HG03439 (cell line): Measurements from ENCODE around the gene CADM3.

ENCODE experiments used
- ATAC-seq: cut with Tn5 transposase; IDR thresholded peaks from one replicate; pipeline ENCODE4 v1.9.1; 2021; ENCODE audit warnings: mild to moderate bottlenecking, moderate library complexity; ENCODE audit not compliant: unreplicated experiment

Gene CADM3

DNA sequence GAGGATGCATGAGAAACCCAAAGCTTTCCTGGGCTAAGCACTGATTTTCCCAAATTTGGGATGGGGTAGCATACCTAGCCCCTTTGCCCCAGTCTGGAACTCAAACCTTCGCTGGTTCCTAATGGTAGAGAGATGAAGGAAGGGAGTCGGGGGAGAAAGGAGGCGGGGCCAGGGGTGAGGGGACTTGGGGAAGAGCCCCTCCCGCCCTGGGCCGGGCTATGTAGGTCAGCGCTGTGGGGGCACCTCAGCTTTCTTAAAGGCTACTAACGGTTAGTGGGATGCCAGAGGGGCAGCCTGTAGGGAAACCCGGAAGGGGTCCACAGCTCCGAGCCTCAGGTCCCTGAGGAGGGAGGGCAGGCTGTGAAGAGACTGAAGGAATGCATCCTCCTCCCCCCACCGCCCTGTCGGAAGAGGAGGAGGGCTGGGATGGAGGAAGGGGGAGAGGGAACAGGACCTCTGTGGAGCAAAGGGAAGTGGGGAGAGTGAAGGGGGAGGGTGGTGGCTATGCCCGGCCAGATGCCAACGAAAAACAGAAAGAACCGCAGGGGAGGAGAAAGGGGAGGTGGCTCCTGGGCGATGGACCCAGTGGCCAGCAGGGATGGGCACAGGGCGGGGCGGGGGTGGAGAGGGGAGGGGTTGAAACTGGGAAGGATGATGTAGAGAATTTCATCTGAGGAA lies 1.3 kb downstream of the CADM3 start:
- ATAC-seq: no peak

DNA sequence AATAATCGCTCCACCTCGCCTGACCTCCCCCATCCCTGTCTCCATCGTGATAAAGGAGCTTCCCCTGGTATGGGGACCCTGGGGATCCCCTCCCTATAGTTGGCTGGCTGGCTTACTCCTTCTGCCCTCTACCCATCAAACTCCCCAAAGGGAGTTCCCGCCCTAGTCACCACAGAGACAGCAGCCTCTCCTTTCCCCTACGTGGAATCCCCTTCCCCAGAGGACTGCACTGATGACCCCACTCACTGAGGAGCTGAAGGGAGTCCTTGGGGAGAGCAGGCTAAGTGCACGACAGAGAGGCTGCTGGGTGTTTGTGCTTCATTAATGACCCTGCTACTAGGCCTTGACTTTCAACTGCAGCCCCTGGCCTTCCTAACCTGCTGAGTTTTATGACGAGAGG lies 1.9 kb downstream of the CADM3 start:
- no peak for ATAC-seq

DNA sequence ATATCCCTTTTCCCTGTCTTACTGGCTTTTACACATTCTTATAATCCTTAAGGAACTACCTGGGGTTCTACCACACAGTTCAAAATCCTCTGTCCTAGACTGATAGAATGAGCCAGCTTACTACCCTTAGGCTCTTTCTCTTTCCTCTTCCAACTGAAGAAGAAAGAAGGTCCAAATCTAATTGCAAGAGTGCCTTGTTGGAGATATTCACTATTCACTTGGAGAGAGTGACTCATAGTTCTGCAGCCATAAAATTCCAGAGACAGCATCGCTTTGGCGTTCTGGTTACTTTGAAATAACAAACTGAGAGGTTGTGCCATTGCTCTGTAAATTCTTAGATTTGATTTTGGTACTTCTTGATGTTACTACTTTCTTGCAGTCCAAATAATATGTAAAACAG lies 4.2 kb downstream of the CADM3 start:
- no peak for ATAC-seq

DNA sequence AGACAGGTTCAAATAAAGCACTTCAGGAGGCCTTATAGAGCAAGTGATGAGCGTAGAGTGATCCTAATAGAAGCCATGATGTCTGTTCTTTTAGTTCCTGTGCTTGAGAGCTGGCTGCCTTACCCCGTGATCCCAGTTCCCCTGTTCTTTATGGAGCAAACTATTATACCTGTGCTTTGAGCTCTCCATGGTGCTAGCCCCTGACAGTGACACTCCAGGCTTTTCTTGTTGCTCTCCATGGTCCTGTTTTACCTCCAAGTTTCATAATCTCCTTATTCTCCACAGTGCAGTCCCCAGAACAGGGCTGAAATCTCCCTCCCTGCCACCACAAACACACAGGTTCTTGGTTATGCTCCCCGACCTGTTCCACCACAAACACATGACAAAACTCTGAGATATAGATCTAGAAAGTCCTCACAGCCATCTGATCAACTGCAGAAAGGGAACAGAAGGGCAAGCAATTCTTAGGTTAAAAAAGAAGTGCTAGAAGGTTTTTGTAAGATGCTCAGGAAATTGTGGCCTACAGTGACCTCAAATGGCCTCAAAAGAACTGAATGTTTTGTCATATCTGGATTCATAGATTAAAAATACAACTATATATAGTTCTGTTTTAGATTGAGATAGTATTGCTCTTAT lies 6.0 kb downstream of the CADM3 start:
- ATAC-seq: no peak

DNA sequence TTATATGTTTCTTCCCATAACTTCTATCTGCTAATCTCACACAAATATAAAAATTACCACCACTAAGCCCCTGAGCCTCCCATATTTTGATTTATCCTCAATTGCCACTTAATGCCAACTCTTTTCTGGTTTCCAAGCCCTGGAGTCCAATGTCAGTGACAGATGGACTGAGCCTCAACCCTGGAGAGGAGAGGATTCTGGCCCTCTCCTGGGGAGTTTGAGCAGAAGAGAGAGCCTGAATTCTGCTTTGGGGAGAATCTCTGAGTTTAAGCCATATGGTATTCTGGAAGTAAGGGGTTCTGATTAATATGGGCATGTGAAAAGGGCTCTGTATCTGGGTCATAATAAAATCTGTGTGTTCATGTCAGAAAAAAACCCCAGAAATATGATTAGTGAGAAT lies 8.5 kb downstream of the CADM3 start:
- ATAC-seq: no peak

DNA sequence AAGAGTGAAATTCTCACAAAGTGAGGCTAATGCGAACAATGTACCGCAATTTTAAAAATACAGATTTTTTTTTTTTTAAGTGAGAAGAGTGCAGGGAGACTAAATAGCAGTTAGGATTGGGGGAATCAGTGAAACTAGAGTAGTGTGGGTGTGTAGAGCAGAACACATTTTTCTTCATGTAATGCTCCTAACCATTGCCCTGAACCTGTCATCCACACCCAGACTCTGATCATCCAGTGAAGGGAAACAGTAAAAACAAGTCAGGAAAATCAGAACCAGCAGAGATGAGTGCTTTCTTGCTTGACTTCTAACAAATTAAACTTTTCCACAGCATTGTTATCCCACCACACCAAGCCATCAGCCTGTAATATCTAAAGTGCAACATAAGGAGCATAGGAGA lies 9.1 kb downstream of the CADM3 start:
- no peak for ATAC-seq

DNA sequence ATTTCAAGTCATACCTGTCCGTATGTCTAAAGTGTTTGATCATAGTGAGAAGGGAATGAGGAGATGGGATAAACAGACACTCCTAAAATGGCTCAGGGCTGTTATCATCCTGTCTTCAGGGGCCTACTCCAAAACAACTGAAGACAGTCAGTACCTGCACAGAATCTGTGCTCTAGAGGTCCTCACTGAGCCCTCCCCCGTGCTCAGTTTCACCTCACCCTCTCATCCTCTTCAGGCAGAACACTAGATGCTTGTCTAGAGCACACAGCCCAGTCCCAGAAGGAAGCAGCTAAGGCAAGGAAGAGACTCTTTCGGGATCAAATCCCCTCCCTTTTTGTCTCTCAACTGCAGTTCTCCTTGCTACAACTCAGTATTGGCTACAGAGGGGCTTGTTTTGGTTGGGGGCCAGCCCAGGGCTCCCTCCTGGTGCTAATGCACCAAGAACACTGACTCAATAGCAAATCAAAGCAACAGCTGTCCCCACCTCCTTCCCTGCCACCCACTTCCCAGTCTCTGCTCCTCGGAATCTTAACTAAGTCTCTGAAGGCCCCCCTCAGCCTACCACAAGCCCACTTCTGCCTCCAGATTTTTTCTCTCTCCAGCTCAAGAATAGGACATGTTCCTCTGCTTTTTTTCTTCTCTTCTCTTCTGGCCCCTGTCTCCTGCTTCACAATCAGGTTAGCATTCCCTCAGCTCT lies 10.1 kb downstream of the CADM3 start:
- no peak for ATAC-seq

DNA sequence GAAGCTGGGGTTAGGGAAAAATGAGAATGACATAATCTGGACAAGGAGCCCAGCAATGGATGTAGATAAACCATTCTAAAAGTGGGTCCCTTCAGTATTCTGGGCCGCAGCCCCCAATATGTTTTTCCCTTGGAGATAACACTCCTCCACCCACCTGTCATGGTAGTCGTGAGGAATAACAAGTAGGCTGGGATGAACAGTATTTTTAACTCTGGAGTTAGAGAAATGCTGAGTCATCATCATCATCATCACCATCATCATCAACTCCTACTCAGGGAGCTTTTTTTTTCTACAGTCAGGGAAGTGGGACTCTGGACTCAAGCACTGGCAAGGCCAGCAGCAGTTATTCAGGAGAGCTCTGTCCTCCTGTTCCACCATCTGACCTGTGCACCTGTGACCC lies 12.8 kb downstream of the CADM3 start:
- no peak for ATAC-seq

DNA sequence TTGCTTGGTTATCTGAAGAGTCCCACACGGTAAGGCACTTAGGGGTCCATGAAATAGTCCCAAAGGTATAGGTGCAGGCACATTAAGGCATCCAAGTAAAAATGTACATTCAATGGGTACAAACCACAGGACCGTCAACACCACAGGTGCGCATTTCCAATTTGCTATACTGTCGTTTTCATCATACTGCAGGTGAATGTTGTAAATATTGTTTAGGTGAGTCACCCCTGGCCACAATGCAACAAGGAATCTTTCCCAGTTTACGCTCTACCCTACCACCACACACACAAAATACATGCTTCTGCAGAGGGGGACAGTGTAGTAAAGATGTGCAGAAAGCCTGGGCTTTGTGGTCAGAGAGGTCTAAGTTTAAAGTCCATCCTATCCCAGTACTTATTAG lies 13.7 kb downstream of the CADM3 start:
- no peak for ATAC-seq

DNA sequence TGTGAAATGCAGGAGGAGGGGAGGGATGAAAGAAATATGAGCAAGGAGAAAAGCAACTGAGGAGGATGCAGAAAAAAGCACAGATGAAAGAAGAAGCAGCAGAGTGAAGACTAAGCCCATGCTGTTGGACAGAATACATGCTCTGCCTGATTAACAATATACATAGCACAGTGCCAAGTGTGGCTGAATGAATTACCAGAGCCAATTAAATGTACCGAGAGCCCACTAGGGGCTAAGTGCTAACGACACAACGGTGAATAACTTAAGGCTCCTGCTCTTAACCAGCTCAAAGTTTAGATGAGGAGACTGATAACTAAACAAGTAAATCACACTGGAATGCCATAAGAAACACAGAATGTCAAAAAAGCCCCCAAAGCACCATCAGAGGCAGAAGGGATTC lies 15.6 kb downstream of the CADM3 start:
- ATAC-seq: no peak

DNA sequence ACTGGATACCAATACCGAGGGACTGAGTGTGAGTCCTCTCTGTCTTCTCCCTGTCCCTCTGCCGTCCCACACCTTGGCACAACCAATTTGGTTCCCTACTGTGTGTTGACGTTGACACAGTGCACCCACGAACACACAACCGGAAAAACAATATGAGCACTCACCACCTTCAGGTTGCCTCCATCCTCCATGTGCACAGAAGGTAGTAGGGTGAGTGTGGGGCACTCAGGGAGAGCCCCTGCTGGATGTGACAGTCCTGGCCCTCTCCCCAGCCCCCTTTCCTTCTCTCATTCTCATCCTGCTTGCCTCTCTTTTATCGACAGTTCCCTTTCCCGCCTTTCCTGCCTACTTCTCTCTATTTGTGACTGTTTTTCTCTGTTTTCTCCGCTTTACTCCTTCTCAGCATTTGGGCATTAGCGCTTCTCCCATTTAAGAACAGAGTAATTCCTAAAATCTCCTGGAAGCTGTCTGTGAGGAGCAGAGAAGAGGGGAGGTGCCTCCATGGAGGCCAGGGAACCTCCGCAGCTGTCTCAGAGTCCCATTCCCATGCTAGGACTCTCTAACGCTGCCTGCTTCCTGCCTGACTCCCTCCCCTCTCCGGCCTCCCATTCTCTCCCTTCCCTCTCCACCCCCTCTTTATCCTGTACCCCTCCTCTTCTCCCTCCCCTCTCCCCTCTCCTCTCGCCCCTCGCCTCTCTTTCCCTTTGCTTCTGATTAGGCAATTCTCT lies 16.4 kb downstream of the CADM3 start:
- ATAC-seq: no peak

DNA sequence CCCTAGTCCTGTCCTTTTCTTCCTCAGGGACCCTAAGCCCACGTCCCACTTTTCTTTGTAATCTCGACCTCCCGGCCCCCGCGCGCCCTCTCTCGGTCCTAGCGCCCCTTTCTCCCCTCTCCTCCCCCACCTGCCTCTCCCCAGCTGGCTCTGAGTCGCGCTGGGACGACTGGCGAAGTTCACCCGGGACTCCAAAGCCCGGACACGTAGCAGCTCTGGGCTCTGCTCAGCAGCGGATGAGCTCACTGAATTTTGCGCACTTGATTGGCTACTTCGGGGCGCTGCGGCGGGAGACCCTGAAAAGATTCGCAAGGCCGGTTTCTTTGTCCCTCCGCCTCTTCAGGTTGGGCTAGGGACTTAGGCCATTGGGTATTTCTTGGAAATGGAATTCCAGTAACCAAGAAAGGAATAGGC lies 17.0 kb downstream of the CADM3 start:
- ATAC-seq: peak; percentile 93

DNA sequence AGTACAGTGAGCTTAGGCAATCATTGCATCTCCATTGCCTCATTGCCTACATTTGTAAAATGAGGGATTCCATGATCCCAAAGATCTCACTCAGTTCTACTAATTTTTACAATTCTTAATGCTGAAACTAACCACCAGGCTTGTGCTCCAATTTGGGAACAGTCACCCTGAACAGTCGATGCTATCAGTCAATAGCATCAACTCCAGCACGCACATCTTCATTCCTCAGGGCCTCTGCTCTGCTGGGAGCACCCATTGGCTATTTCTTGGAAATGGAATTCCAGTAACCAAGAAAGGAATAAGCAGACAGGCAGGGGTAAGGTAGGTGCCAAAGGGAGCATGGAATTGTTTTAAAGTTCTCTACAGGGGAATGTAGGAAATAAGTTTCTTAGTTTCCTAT lies 19.0 kb downstream of the CADM3 start:
- ATAC-seq: no peak

DNA sequence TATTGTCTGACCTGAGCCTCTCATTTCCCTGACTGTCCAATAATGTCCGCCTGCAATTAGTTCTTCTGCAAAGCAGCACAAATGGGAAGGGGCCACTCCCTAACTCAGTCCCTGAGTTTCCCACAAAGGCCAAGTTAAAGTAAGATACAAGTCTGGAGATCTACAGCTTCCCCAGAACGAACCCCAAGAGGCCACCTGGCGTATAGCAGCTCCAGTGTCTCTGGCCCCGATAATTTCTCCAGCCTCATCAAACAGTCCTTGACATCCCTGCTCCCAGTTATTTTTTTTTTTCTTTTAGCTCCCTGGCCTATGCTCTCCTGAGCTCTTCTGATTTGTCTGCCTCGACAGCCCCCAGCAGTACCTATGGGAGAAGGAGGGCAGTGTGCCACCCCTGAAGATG lies 25.1 kb downstream of the CADM3 start:
- no peak for ATAC-seq

DNA sequence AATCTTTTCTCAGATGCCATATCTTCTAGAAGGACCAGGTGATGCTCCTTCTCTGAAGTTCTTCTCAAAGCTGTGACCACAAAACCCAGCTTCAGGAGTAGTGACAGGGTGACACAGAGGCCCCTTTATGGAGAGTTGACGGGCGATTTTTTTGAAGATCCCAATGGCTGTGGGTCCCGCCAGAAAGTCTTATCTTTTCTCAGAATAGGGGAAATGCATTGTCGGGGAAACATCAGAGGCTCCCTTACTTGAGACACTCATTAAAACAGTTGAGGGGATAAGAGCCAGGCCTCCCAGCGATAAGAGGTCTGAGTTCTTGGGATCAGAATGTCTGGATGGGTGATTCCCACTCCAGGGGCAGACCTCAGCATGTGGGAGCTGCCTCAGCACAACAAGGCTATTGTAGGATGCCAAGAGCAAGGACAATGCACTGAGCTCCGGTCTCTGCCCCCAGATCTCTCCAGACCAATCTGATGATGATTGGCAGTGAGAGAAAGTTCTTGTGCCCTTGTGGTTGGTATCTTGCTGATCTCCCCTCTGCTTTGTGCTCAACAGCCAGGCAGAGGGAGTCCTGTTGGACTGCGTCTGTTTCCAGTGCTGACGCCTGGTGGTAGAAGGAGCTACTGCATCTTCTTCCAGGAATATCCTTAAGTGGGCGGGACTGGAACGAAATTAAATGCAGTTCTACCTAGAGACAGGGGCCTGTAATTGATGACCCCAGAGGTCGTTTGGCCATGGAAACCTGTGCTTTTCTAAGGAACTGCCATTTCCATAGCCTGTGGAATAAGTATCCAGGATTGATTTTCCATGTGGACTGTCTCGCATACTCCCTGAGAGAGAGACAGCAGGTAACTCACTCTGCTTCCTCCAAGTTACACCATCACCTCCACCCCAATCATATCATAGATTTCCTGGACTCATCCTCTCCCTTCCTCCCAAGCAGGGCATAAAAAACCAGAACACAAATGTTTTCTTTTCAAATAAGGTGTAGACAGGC lies 26.4 kb downstream of the CADM3 start:
- no peak for ATAC-seq

DNA sequence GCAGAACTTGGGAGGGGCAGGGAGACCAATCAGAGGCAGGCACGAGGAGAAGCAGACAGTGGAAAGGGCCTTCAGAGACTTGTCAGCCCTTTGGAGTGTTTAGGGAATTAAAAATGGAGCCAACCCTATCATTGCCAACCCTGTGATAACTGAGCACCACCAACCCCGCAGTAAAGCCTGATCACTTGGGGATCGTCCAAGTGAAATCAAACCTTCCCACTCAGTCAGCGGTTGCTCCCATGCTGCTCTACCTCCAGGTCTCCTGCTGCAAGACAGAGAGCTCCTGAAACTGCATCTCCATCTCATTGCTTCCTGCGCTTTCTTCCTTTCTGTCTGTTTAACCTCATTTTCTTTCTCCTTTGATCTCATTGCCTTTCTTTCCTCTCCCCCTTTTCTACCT lies 28.5 kb downstream of the CADM3 start:
- no peak for ATAC-seq

DNA sequence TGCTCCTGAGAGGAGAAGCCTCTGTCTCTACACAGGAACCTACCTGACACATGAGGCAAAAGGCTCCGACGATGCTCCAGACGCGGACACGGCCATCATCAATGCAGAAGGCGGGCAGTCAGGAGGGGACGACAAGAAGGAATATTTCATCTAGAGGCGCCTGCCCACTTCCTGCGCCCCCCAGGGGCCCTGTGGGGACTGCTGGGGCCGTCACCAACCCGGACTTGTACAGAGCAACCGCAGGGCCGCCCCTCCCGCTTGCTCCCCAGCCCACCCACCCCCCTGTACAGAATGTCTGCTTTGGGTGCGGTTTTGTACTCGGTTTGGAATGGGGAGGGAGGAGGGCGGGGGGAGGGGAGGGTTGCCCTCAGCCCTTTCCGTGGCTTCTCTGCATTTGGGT lies 29.4 kb downstream of the CADM3 start:
- no peak for ATAC-seq

DNA sequence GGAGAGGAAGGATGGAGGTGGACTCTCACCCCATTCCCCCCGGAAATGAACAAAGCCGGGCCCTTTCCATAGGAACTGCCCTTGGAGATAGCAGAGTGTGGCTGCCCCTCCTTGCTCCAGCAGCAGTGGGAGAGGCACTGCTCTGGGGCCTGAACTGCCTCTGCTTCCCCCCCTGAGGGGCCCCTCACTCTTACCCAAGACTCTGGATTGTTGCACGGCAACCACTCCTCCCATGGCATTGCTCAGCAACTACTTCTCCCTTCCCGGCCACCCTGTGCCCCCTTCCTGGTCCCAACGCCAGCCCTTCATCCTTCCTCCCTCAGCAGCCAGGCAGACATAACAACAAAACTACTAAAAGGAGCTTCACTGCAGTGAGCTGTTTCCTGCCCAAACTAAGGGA lies 30.2 kb downstream of the CADM3 start:
- ATAC-seq: no peak

DNA sequence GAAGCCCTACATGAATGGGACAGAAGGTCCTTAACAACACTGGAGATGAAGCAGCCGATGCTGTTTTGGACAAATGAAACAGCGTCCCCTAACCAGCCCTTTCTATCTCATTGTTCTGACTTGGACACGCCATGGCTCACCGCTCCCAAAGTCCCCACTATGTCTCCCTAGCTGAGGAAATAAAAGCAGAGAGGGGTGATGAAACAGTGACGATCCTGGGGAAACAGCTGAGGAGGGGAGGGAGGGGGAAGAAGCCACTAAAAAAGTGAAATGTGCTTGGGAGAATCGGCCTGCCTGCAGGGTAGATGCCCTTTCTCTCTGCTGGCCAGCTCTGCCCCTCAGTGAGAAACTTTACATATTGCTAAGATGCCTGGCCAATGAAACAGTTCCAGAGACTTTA lies 32.2 kb downstream of the CADM3 start:
- ATAC-seq: no peak
